SU-DHL-6 (cell line): Measurements from ENCODE around the gene RBM43.

ENCODE experiments used
- H2AFZ ChIP-seq: fragments of 200-600 bp; sonication (generic); 2 replicates; pipeline ENCODE4 v1.6.1; 2014; ENCODE audit warnings: low read depth, mild to moderate bottlenecking, moderate library complexity, mixed read lengths, antibody characterized with exemption, low read length; ENCODE audit not compliant: severe bottlenecking
- H3F3A ChIP-seq: fragments of 200-600 bp; shearing (Covaris generic); 2 replicates; pipeline ENCODE4 v1.6.0; 2016; ENCODE audit warnings: antibody characterized with exemption, mild to moderate bottlenecking; ENCODE audit not compliant: insufficient read depth
- H3K27ac ChIP-seq: fragments of 200-600 bp; sonication (generic); 2 replicates; pipeline ENCODE4 v1.5.1; 2016; ENCODE audit warnings: low read depth, mild to moderate bottlenecking, low read length, moderate library complexity, mixed read lengths
- H3K27me3 ChIP-seq: fragments of 200-600 bp; sonication (generic), shearing (Covaris generic); 2 replicates; pipeline ENCODE4 v1.6.0; 2014; ENCODE audit warnings: mild to moderate bottlenecking, low read length
- H3K36me3 ChIP-seq: fragments of 200-600 bp; sonication (generic); 2 replicates; pipeline ENCODE4 v1.6.1; 2014; ENCODE audit warnings: mild to moderate bottlenecking, low read length, mixed read lengths
- H3K4me2 ChIP-seq: fragments of 300-600, 200-600 bp; shearing (Covaris generic), sonication (generic); 2 replicates; pipeline ENCODE4 v1.6.0; 2014; ENCODE audit warnings: low read length, low read depth, mild to moderate bottlenecking; ENCODE audit not compliant: poor library complexity, severe bottlenecking
- H3K4me3 ChIP-seq: fragments of 200-600 bp; sonication (generic); 2 replicates; pipeline ENCODE4 v1.5.1; 2014; ENCODE audit warnings: antibody characterized with exemption, low read length, mild to moderate bottlenecking, mixed read lengths; ENCODE audit not compliant: insufficient read depth, poor library complexity, severe bottlenecking
- H3K79me2 ChIP-seq: fragments of 200-600 bp; sonication (generic); 2 replicates; pipeline ENCODE4 v1.6.1; 2014; ENCODE audit warnings: mild to moderate bottlenecking, low read length, moderate library complexity; ENCODE audit not compliant: insufficient read depth
- H3K9ac ChIP-seq: fragments of 200-600 bp; sonication (generic); 2 replicates; pipeline ENCODE4 v1.7.0; 2014; ENCODE audit warnings: mild to moderate bottlenecking, low read length
- H3K9me2 ChIP-seq: fragments of 200-600 bp; sonication (generic); replicated peaks from 2 replicates; pipeline ENCODE4 v1.6.1; 2014; ENCODE audit warnings: low read length; ENCODE audit not compliant: insufficient read depth
- H3K9me3 ChIP-seq: fragments of 200-600 bp; sonication (generic); 2 replicates; pipeline ENCODE4 v1.6.1; 2014; ENCODE audit warnings: low read length, mixed read lengths; ENCODE audit not compliant: insufficient read depth
- H4K20me1 ChIP-seq: fragments of 200-600 bp; sonication (generic); 2 replicates; pipeline ENCODE4 v1.6.1; 2014; ENCODE audit warnings: low read depth, mild to moderate bottlenecking, antibody characterized with exemption, low read length, moderate library complexity, mixed read lengths
- EZH2phosphoT487 ChIP-seq: fragments of 200-600 bp; sonication (generic), shearing (Covaris generic); conservative IDR thresholded peaks from 2 replicates; pipeline ENCODE4 v1.6.1; 2018; ENCODE audit warnings: mild to moderate bottlenecking, antibody characterized with exemption, low read length, moderate library complexity, mixed read lengths
- TF ChIP-seq, protein P1 (sequence below): fragments of 200-600 bp; sonication (generic); IDR thresholded peaks from one replicate; pipeline ENCODE4 v1.5.1; 2017; ENCODE audit warnings: antibody characterized with exemption, mild to moderate bottlenecking, low read length, moderate library complexity; ENCODE audit not compliant: insufficient read depth, poor library complexity, severe bottlenecking

RBM43 gene

DNA sequence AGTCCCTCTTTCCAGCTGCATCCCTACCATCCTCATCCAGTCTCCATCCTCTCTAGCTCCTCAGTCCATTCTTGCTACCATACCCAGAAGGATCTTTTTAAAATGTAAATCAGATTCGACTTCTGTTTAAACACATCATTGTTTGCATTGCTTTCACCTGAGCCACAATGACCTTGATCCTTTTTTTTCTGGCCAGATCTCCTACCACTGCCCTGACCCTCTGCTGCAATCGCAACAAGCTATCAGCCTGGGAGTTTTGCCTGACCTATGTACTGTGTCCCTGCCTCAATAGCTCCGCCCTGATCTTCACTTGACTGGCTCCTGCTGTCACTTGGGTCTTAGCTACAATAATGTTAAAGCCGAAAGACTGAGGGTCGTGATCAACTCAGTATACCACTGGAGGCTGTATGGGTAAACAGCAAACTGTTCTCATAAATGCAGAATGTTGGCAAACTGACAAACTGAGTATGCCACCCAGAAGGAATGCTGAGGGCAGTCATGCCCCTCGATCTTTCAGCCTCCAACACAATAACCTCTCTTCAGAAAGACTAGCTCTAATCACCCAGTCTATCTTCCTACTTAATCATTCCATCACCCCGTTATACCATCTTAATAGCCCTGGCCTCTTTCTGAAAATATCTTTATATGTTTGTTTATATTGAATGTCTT is 2.6 kb upstream of the RBM43 start:
- no peaks in the 10 kb centered on the region for H3K9me2 ChIP-seq
- no peak overlapping the region for H3K27ac ChIP-seq
- H3K79me2 ChIP-seq = no peaks in the 10 kb centered on the region
- H3K4me3 ChIP-seq = no peak overlapping the region
- H3K4me2 ChIP-seq = no peak overlapping the region
- no peaks in the 10 kb centered on the region; the same call in 1 of the 2 replicates for H3K27me3 ChIP-seq
- no peaks in the 10 kb centered on the region for H3F3A ChIP-seq
- no peaks in the 10 kb centered on the region for H3K9me3 ChIP-seq
- H3K9ac ChIP-seq = no peak overlapping the region
- H3K36me3 ChIP-seq = no peaks in the 10 kb centered on the region
- no peak overlapping the region for H2AFZ ChIP-seq
- H4K20me1 ChIP-seq = no peaks in the 10 kb centered on the region
- no peak for TF ChIP-seq EZH2phosphoT487
- TF ChIP-seq, protein P1, sequence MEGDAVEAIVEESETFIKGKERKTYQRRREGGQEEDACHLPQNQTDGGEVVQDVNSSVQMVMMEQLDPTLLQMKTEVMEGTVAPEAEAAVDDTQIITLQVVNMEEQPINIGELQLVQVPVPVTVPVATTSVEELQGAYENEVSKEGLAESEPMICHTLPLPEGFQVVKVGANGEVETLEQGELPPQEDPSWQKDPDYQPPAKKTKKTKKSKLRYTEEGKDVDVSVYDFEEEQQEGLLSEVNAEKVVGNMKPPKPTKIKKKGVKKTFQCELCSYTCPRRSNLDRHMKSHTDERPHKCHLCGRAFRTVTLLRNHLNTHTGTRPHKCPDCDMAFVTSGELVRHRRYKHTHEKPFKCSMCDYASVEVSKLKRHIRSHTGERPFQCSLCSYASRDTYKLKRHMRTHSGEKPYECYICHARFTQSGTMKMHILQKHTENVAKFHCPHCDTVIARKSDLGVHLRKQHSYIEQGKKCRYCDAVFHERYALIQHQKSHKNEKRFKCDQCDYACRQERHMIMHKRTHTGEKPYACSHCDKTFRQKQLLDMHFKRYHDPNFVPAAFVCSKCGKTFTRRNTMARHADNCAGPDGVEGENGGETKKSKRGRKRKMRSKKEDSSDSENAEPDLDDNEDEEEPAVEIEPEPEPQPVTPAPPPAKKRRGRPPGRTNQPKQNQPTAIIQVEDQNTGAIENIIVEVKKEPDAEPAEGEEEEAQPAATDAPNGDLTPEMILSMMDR = no peak

- H3K4me2 ChIP-seq = no peak overlapping the region
- TF ChIP-seq, protein P1 = no peak
- H4K20me1 ChIP-seq = no peaks in the 10 kb centered on the region
- no peak overlapping the region for H3K27ac ChIP-seq
- no peaks in the 10 kb centered on the region for H3K9me3 ChIP-seq
- no peak overlapping the region for H3K9ac ChIP-seq
- no peaks in the 10 kb centered on the region for H3F3A ChIP-seq
- H3K79me2 ChIP-seq = no peaks in the 10 kb centered on the region
- no peak overlapping the region for H3K4me3 ChIP-seq
- no peak overlapping the region for H2AFZ ChIP-seq
- no peaks in the 10 kb centered on the region; the same call in 1 of the 2 replicates for H3K27me3 ChIP-seq
- H3K36me3 ChIP-seq = no peaks in the 10 kb centered on the region
- H3K9me2 ChIP-seq = no peaks in the 10 kb centered on the region
Observed at GRCh38 chr2:151262629-151263028, 966 bp upstream of the RBM43 start.

DNA sequence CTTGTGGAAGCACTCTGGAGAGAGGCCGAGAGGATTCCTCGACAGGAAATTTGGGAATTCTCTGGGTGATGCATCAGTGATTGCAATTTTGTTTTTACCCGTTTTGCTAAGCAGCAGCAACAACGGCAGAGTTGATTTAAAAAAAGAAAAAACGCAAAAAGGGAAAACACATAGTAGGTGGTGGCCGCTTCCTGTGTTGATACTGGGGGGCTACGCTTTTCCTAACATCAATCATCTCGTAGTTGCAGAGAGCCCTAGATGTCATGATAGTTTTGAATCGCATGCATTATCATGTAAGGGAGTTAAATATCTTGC is 271 bp upstream of the RBM43 start:
- Histone ChIP-seq H3K79me2 (no peaks in the 10 kb centered on the region), H3K27me3 (no peaks in the 10 kb centered on the region; the same call in 1 of the 2 replicates), H3K27ac (no peak overlapping the region), H3K4me3 (peak overlapping the region; percentile 55), H4K20me1 (no peaks in the 10 kb centered on the region), H3K9me2 (no peaks in the 10 kb centered on the region), H3K36me3 (no peaks in the 10 kb centered on the region), H2AFZ (peak overlapping the region; percentile 61), H3K4me2 (peak overlapping the region; percentile 60), H3K9me3 (no peaks in the 10 kb centered on the region), H3F3A (no peaks in the 10 kb centered on the region), H3K9ac (peak overlapping the region; percentile 31)
- TF ChIP-seq EZH2phosphoT487 = no peak

DNA sequence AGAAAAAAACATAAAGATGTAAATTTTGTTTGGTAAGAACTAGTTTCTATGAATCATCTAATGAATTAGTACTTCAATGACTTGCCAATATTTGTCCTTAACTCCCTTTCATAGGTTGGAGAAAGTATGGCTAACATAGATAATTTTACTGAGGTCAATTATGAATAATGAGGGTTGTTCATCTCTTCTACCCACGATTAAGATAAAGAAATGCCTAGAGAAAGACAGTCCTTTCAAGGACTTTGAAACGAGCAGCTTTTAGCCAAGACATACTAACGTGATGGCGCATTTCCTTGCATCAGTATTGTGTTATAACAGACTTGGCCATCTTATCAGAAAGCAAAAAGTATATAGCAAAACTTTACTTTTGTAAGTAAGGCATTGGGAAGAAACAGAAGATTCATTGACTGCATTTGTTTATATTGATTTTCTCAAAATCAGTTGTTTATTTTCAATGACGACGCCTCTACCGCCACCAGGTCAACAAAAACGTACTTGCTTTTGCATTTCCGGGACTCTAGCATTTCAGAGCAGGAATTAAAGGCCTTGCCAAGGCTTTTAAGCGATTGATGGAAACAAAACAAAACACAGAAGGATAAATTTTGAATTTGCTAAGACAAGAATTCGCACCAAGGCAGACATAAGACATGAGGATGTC is 961 bp downstream of the RBM43 start:
- Histone ChIP-seq H3K4me2 (peak overlapping the region; percentile 60), H3K4me3 (peak overlapping the region; percentile 55), H3K9me3 (no peaks in the 10 kb centered on the region), H3K27ac (no peak overlapping the region), H3K27me3 (no peaks in the 10 kb centered on the region), H2AFZ (peak overlapping the region; percentile 61), H3F3A (no peaks in the 10 kb centered on the region), H3K36me3 (no peaks in the 10 kb centered on the region), H3K9ac (peak overlapping the region; percentile 31), H3K9me2 (no peaks in the 10 kb centered on the region), H4K20me1 (no peaks in the 10 kb centered on the region), H3K79me2 (no peaks in the 10 kb centered on the region)
- TF ChIP-seq, protein P1 = no peak
- TF ChIP-seq EZH2phosphoT487 = no peak
